Measurements from ENCODE around the gene PREX1. TPM values are rescaled to one million over a fixed set of nuclear protein-coding genes. Genes with fewer than 3 reads are reported as not detected.

The PREX1 gene
- total and polyA plus RNA-seq, 10 donors: 36.7 to 279 (median 157) TPM

DNA sequence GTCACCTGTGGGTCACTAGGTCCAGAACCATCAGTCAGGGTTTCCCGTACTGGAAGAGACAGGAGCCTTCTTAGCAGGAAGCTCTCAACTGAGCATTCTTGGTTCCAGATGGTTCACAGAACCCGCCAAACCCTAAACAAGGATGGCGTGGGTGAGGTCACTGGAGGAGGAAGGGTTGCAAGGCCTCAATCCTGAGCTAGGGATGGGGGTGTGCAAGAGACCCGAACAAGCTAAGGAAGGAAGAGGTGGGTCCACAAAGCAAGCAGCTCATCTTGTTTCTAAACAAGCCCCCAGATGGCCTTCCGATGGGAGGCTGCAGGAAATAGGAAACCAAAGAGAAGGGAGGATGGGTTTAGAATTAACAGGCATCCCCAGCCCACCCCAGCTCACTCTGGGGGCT is 92.7 kb downstream of the PREX1 start:
- no peak overlapping the region for H3K4me3 ChIP-seq
- WGBS, 5 donors: 21 to 48% (median 26%) methylated on average over 5 of the region's 5 CpGs
- H3K9me3 ChIP-seq: no peaks in the 10 kb centered on the region
- peaks cover 0 to 95% (median 36%) of the 10 kb centered on the region in 6 donors for H3K36me3 ChIP-seq
- H3K27ac ChIP-seq: peak overlapping the region in 3 of 8 donors; percentile 2 to 33 (median 17)
- peaks cover 21 to 100% (median 60%) of the 10 kb centered on the region in 6 donors for H3K4me1 ChIP-seq
- intact Hi-C loops (cut with DNase I; ENCODE audit: low total_unique reads): no loop called here
- TF ChIP-seq POLR2AphosphoS5 (IDR thresholded peaks at IDR 0.05) (no peak), POLR2A (IDR thresholded peaks at IDR 0.05) (no peak)
- TF ChIP-seq, protein P1, sequence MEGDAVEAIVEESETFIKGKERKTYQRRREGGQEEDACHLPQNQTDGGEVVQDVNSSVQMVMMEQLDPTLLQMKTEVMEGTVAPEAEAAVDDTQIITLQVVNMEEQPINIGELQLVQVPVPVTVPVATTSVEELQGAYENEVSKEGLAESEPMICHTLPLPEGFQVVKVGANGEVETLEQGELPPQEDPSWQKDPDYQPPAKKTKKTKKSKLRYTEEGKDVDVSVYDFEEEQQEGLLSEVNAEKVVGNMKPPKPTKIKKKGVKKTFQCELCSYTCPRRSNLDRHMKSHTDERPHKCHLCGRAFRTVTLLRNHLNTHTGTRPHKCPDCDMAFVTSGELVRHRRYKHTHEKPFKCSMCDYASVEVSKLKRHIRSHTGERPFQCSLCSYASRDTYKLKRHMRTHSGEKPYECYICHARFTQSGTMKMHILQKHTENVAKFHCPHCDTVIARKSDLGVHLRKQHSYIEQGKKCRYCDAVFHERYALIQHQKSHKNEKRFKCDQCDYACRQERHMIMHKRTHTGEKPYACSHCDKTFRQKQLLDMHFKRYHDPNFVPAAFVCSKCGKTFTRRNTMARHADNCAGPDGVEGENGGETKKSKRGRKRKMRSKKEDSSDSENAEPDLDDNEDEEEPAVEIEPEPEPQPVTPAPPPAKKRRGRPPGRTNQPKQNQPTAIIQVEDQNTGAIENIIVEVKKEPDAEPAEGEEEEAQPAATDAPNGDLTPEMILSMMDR (IDR thresholded peaks at IDR 0.05 in 8 of 11, conservative IDR thresholded peaks at IDR 0.05 in 3 of 11): no peak
- DNase-seq: no peak
- H3K27me3 ChIP-seq (replicated peaks in 1 of 7): no peaks in the 10 kb centered on the region

DNA sequence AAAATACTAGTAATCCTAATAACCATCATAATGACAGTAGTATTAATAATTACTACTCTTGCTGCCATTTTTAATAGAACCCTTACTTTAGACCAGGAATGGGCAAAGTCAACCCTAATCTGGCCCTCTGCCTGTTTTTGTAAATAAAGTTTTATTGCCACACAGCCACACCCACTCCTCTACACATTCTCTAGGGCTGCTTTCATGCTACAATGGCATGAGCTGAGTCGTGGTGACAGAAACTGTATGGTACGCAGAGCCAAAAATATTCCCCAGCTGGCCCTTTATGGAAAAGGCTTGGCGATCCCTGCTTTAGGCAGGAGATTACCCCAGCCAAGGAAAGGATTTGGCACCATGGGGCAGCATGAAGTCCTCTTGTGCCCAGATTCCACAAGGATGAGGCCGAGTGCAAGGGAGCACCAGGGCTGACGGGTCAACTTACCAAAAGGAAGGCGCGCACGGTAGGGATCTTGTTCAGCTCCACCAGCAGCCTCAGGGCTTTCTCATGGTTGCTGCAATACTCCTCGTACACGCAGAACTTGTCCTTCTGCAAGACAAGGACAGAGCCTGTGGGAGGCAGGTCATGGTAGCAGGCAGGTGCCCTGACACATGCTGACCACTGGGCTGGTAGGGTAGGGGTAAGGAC is 93.6 kb downstream of the PREX1 start:
- H3K36me3 ChIP-seq: peaks cover 0 to 95% (median 36%) of the 10 kb centered on the region in 6 donors
- H3K27ac ChIP-seq: peak overlapping the region in 3 of 8 donors; percentile 2 to 33 (median 17)
- H3K4me1 ChIP-seq: peaks cover 17 to 100% (median 57%) of the 10 kb centered on the region in 6 donors
- H3K4me3 ChIP-seq: no peak overlapping the region
- no peaks in the 10 kb centered on the region for H3K9me3 ChIP-seq
- TF ChIP-seq POLR2AphosphoS5 (IDR thresholded peaks at IDR 0.05): no peak
- TF ChIP-seq POLR2A (IDR thresholded peaks at IDR 0.05): no peak
- TF ChIP-seq, protein P1 (IDR thresholded peaks at IDR 0.05 in 8 of 11, conservative IDR thresholded peaks at IDR 0.05 in 3 of 11): no peak
- DNase-seq: no peak
- WGBS, 5 donors: 77 to 96% (median 86%) methylated on average over 10 of the region's 10 CpGs
- H3K27me3 ChIP-seq (replicated peaks in 1 of 7): no peaks in the 10 kb centered on the region
- intact Hi-C loops (cut with DNase I; ENCODE audit: low total_unique reads): no loop called here

DNA sequence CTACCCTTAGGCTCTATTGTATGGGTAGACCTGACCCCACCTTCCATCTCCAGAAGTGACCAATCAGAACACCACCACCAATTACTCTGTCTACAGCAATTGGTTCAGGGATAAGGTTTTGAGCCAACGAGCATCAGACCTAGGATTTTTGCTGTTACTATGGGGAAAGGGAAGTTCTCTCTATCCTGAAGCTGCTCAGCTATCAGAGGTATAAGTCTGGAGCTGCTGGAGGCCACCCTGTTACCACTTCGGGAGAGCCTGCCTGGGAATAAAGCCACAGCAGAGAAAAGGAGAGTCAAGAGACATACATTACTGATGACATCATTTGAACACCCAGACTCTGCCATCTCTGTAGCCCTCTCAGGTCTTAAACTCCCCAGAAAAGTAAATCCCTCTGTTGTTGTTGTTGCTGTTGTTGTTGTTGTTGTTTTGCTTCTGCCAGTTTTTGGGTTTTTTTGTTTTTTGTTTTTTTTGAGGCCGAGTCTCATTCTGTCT is 94.5 kb downstream of the PREX1 start:
- DNase-seq: no peak
- intact Hi-C loops (cut with DNase I; ENCODE audit: low total_unique reads): no loop called here
- no peaks in the 10 kb centered on the region for H3K9me3 ChIP-seq
- no peak overlapping the region for H3K4me3 ChIP-seq
- TF ChIP-seq POLR2AphosphoS5 (IDR thresholded peaks at IDR 0.05): no peak
- H3K4me1 ChIP-seq: peaks cover 9 to 100% (median 53%) of the 10 kb centered on the region in 6 donors
- WGBS, 5 donors: 86 to 96% (median 89%) methylated on average over 3 of the region's 3 CpGs
- H3K27ac ChIP-seq: peak overlapping the region in 1 of 8 donors; percentile 5
- peaks cover 0 to 100% (median 39%) of the 10 kb centered on the region in 6 donors for H3K36me3 ChIP-seq
- no peaks in the 10 kb centered on the region for H3K27me3 ChIP-seq (replicated peaks in 1 of 7)

DNA sequence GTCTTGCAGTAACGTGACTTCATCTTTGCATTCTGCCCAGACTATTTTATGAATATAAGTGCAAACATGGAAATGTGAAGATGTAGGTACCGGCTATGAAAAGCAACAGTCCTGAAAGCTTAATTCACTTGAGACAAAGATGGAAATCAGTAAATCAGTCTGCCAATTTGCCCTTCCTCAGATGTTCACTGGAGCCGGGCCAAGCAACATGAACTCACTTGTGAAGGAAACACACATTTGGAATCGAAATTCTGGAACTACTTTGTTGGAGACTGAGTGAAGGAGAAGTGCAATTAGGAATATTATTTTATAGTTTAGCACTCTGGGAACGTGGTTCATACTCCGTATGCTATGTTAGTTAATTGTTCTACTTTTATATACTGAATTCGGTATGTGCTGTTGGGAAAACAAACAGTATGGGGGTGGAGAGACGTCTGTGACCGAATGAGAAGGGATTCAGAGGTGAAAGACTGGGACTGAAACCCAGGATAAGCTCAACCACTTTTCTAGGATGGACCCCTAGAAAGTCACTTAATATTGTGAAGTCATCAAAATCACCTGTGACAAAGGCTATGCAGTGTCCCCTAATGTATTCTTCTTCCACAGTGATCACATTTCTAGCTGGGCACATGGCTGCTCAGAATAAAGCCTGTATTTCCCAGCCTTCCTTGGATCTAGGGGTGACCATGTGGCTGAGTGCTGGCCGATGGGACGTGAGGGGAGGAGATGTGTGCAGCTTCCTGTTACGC is 95.5 kb downstream of the PREX1 start:
- Histone ChIP-seq H3K4me1 (peaks cover 4 to 99% (median 43%) of the 10 kb centered on the region in 6 donors), H3K4me3 (no peak overlapping the region), H3K9me3 (no peaks in the 10 kb centered on the region), H3K36me3 (peaks cover 0 to 100% (median 43%) of the 10 kb centered on the region in 6 donors), H3K27me3 (replicated peaks in 1 of 7) (no peaks in the 10 kb centered on the region), H3K27ac (peak overlapping the region in 1 of 8 donors; percentile 16)
- DNase-seq: no peak
- TF ChIP-seq POLR2AphosphoS5 (IDR thresholded peaks at IDR 0.05) (peak in 1 of 3 donors; percentile 22), POLR2A (IDR thresholded peaks at IDR 0.05) (no peak)
- TF ChIP-seq, protein P1 (IDR thresholded peaks at IDR 0.05 in 8 of 11, conservative IDR thresholded peaks at IDR 0.05 in 3 of 11): no peak
- intact Hi-C loops (cut with DNase I; ENCODE audit: low total_unique reads): no loop called here
- 67 to 75% (median 71%) methylated on average over 12 of the region's 12 CpGs for WGBS, 5 donors

All from spleen (tissue), 11 donors.